Activated T-helper 1 cell treated with anti-CD3 and anti-CD28 coated beads, Interleukin-12 subunit alpha, Interleukin-12 subunit beta, Interleukin-2, Interleukin-4 antibody, amounts not matched to agents 30 ng/mL and 10 ng/mL and 1 ng/mL, durations not matched to agents 14 hours and 24 hours and 36 hours (primary cell): ENCODE data around the gene CFI. TPM values are rescaled to one million over a fixed set of nuclear protein-coding genes. Genes with fewer than 3 reads are reported as not detected.

Source experiments
- DNase-seq: peaks from one replicate; pipeline ENCODE4 v3.0.0; 2021; ENCODE audit warnings: low spot score
- H3K27ac Mint-ChIP-seq: one replicate; pipeline ENCODE4 v1.8.0; 2021; ENCODE audit warnings: mild to moderate bottlenecking, mixed read lengths
- H3K27me3 Mint-ChIP-seq: one replicate; pipeline ENCODE4 v1.8.0; 2022; ENCODE audit warnings: mild to moderate bottlenecking, moderate library complexity, mixed read lengths; ENCODE audit not compliant: insufficient read depth
- H3K36me3 Mint-ChIP-seq: one replicate; pipeline ENCODE4 v1.8.0; 2021; ENCODE audit warnings: low read depth, mixed read lengths
- H3K4me1 Mint-ChIP-seq: one replicate; pipeline ENCODE4 v1.8.0; 2021; ENCODE audit warnings: low read depth, mixed read lengths
- H3K4me3 Mint-ChIP-seq: one replicate; pipeline ENCODE4 v1.8.0; 2021; ENCODE audit warnings: mild to moderate bottlenecking, moderate library complexity, mixed read lengths
- H3K9me3 Mint-ChIP-seq: one replicate; pipeline ENCODE4 v1.8.0; 2021; ENCODE audit warnings: mixed read lengths
- intact Hi-C: fragments of 100-400 bp; cut with micrococcal nuclease; formaldehyde crosslinking; loops from one replicate; pipeline ENCODE4 v1.15.1; 2024
- total RNA-seq: library from RNA; stranded (reverse); gene quantifications from 2 replicates; pipeline ENCODE4 v1.2.3, GENCODE V29; 2022

Gene CFI
- total RNA-seq, 1 donor from 2014 or later = 0.10 TPM

DNA sequence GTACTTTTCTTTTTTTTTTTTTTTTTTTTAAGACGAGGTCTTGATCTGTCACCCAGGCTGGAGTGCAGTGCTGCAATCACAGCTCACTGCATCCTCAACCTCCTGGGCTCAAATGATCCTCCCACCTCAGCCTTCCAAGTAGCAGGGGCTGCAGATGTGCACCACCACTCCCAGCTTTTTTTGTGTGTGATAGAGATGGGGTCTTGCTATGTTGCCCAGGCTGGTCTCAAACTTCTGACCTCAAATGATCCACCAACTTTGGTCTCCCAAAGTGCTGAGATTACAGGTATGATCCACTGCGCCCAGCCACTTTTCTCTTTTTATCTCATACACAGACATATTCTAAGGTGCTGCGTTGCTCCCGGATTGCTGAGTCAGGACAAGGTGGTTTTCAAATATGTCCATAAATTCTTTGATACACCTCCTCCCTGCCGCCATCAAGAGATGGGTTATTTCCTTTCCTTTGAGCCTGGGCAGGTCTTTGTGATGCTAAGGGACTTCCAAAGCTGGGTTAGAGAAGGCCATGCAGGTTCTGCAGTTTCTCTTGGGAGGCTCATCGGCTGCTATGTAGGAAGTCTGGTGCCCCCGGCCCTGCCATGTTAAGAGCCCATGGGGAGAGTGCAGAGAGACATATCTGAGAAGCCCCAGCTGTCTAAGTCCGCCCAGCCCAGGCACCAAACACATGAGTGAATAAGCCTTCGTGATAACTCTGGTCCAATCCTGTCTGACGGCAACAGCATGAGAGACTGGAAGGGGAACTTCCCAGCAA is 63.5 kb downstream of the CFI start:
- DNase-seq = no peak

DNA sequence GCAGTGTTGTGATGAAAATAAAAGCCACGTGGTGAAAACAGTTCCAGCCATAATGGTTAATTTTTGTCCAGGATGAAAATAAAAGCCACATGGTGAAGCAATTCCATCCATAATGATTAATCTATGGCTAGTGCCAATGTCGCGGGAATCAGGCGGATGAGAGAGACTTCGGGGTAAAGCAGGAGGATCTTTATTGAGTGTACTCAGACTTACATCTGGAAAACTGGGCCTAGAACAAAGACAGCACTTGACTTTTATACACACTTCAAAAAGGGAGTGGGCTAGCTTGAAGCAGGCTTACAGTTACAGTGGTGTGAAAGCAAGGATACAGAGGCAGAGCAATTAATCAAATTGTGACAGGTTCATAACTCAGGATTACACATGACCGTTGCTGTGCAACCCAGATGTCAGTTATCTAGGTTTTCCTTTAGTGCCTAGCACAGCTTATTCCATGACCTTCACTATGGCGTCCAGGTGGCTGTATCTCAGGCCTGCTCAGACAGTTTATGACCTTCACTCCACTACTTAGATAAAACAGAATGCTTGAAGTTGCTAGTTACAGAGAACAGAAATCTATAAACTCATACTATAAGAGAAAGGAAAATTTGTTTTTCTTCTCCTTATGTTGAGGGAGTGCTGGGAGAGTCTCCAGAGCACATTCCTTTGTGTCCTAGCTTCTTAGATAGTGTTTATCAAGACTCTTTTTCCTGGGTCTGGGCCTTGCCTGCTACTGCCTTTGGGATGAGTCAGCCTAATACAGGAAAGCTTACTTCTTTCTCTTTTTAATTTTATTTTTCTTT is 66.0 kb downstream of the CFI start:
- Mint-ChIP-seq H3K36me3 (no peaks in the 10 kb centered on the region), H3K4me1 (no peaks in the 10 kb centered on the region), H3K27ac (no peak overlapping the region), H3K9me3 (no peaks in the 10 kb centered on the region), H3K4me3 (no peak overlapping the region), H3K27me3 (peaks cover 8% of the 10 kb centered on the region)
- no peak for DNase-seq
- intact Hi-C loops = no loop called here

More for the DNA sequence above, 63.5 kb downstream of the CFI start:
- no peaks in the 10 kb centered on the region for H3K9me3 Mint-ChIP-seq
- peaks cover 11% of the 10 kb centered on the region for H3K27me3 Mint-ChIP-seq
- intact Hi-C loops = no loop called here
- H3K4me1 Mint-ChIP-seq = no peaks in the 10 kb centered on the region
- no peaks in the 10 kb centered on the region for H3K36me3 Mint-ChIP-seq
- H3K27ac Mint-ChIP-seq = no peak overlapping the region
- no peak overlapping the region for H3K4me3 Mint-ChIP-seq

DNA sequence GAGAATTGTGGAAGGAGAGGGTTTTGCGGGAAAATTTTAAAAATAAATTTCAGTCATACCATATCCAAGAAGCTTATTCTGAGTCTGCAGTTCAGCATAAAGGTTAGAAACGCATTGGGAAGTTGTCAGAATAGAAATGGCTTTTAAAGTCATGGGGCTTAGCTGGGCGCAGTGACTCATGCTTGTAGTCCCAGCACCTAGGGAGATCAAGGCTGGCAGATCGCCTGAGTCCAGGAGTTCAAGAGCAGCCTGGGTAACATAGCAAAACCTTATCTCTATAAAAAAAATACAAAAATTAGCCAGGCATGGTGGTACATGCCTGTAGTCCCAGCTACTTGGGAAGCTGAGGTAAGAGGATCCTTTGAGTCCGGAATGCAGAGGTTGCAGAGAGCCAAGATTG is 68.1 kb downstream of the CFI start:
- H3K4me1 Mint-ChIP-seq = peaks cover 12% of the 10 kb centered on the region
- no peak overlapping the region for H3K4me3 Mint-ChIP-seq
- no peaks in the 10 kb centered on the region for H3K9me3 Mint-ChIP-seq
- intact Hi-C loops = no loop called here
- no peak for DNase-seq
- no peak overlapping the region for H3K27ac Mint-ChIP-seq
- peaks cover 2% of the 10 kb centered on the region for H3K27me3 Mint-ChIP-seq
- no peaks in the 10 kb centered on the region for H3K36me3 Mint-ChIP-seq

DNA sequence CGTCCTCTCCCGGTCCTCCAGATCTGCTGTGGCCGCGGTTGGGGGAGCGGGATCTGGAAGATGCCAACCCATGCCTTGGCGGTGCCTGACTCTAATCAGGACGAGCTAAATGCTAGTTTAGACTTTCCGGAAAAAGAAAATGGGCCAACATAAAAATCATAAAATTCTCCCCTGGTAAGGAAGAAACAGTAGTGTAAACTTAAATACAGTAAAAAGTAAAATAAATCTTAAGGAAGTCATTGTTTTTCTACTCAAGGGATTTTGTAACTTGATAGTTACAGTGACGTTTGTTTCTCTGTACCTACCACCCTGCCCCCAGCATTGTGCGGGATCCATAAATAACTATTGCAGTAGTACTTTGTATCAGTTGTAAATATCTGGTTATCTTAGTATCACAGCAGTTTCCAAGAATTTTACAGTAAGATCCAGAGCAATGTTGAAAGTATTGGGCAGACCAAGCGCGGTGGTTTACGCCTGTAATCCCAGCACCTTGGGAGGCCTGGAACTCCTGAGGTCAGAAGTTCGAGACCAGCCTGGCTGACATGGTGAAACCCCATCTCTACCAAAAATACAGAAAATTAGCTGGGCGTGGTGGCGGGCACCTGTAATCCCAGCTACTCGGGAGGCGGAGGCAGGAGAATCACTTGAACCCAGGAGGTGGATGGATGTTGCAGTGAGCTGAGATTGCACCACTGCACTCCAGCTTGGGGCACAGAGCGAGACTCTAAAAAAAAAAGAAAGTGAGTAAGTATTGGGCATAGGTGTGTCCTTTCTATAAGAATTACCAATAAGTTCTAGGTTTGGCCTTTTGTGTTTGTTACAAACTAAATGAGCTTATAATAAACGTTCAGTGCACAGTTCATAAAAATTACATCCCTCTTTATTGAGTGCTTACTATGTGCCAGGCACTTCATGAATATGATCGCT is 70.9 kb downstream of the CFI start:
- peaks cover 2% of the 10 kb centered on the region for H3K27me3 Mint-ChIP-seq
- H3K27ac Mint-ChIP-seq = peak overlapping the region; percentile 62

DNA sequence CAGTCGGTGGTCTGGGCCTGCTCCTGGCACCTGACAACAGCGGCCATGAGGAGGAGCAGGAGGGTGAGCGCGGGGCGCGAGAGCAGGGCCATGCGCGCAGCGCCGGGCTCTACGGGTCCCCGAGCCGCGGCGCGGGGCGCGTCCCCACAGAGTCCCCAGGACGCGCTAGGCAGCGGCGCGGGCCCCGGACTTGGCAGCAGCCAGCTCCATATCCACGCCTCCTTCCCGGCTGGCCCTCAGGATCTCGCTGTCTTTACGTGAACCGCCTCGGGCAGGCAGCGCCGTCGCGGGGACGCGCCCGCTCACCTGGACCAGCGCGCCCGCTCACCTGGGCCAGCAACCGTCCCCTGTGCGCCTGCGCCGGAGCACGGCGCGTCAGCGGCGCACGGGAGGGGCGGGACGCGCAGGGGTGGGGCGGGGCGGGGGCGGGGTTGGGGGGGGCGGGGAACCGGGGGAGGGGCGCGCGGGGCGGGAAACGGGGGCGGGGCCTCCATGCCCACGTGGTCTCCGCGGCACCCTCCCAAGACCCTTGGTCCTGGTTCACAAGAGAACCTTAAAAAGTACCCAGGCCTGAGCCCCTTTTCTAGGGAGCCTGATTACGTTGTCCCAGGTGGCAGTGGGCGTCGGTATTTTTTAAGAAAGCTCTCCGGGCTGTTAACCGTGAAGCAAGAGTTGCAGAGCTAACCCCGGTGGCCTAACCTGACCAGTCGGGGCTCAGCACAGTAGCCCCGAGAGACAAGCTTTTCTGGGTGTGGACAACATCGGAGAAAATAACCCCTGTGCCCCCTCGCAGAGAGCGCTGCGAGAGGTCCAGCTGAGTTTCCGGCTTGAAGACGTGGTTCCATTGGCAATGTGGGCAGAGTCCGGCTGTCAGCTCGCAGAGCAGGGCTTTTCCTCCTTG is 71.8 kb downstream of the CFI start, which contains the start of gene PLA2G12A:
Gene PLA2G12A (minus strand): TSS at position 353 of the 901 bp plus-strand sequence. CDS start 261 bp downstream, at position 92.
- Mint-ChIP-seq H3K27ac (peak within 1 kb of the TSS; percentile 62), H3K27me3 (peaks cover 2% of the 10 kb centered on the region), H3K4me3 (peak within 1 kb of the TSS; percentile 84), H3K9me3 (no peaks in the 10 kb centered on the region), H3K36me3 (peaks cover 8% of the 10 kb centered on the region), H3K4me1 (peaks cover 19% of the 10 kb centered on the region)
- DNase-seq = peak; percentile 68
- intact Hi-C loops = loop anchor here (1.0 kb wide), 5 partner anchors 24 to 297 kb away; partner anchors contain the start of genes CASP6, GAR1, MCUB and SEC24B

More for the DNA sequence above, 70.9 kb downstream of the CFI start:
- intact Hi-C loops = loop anchor here (1.0 kb wide), 2 partner anchors 23 to 84 kb away; partner anchors contain the start of gene GAR1
- no peak for DNase-seq
- H3K4me3 Mint-ChIP-seq = peak overlapping the region; percentile 81
- H3K4me1 Mint-ChIP-seq = peaks cover 19% of the 10 kb centered on the region
- peaks cover 8% of the 10 kb centered on the region for H3K36me3 Mint-ChIP-seq
- no peaks in the 10 kb centered on the region for H3K9me3 Mint-ChIP-seq

DNA sequence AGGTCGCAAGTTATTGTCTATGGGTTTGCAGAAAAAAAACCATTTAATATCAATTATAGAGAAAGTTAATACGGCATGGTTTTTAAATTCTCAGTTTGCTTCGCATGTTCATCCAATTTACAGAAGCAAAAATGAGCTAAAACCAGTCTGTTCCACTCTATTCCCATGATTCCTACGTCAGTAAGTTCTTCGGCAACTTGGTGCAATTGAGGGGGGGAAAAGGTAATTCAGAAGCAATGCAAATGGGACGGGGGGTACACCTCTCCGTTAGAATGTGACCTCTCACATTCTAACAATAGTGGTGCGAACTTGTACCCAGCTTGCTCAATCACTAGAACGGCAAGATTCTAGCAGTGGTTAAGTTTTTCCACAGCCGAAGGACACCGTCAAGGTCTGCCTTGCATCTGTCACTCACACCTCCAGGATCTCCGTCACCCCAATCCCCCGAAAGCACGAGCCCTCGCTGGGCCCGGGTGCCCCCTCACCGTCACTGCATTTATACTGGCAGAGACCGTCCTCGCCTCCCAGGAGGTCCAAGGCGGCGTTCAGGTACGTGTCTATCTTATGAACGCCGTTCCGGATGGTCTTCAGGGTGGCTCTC is 72.6 kb downstream of the CFI start:
- peak overlapping the region; percentile 10 for H3K27ac Mint-ChIP-seq
- H3K9me3 Mint-ChIP-seq = no peaks in the 10 kb centered on the region
- H3K4me1 Mint-ChIP-seq = peaks cover 19% of the 10 kb centered on the region
- peak overlapping the region; percentile 84 for H3K4me3 Mint-ChIP-seq
- DNase-seq = no peak
- intact Hi-C loops = loop anchor here (1.0 kb wide), 3 partner anchors 26 to 296 kb away; partner anchors contain the start of genes CASP6, MCUB and SEC24B
- H3K36me3 Mint-ChIP-seq = peaks cover 11% of the 10 kb centered on the region
- peaks cover under 1% of the 10 kb centered on the region for H3K27me3 Mint-ChIP-seq

DNA sequence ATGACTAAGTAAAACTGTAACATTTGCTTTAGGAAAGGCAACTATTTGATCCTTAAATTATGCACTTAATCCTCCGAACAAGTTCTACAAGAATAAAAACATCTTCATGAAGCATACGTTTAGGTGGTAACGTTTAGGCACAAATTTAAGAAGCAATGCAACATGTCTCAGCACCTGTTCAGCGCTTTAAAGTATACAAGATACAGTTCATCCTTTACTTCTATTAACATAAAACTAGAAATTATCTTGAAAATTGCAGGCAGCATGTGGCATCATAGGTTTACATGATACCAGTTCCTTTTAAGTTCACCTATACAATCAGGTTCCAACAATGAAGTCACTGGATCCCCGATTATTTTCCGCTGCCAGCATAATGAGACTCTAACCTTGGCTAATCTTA is 73.4 kb downstream of the CFI start:
- intact Hi-C loops = no loop called here
- Mint-ChIP-seq H3K27ac (no peak overlapping the region), H3K36me3 (peaks cover 12% of the 10 kb centered on the region), H3K4me1 (peaks cover 19% of the 10 kb centered on the region), H3K9me3 (no peaks in the 10 kb centered on the region), H3K4me3 (peak overlapping the region; percentile 84), H3K27me3 (no peaks in the 10 kb centered on the region)
- no peak for DNase-seq

DNA sequence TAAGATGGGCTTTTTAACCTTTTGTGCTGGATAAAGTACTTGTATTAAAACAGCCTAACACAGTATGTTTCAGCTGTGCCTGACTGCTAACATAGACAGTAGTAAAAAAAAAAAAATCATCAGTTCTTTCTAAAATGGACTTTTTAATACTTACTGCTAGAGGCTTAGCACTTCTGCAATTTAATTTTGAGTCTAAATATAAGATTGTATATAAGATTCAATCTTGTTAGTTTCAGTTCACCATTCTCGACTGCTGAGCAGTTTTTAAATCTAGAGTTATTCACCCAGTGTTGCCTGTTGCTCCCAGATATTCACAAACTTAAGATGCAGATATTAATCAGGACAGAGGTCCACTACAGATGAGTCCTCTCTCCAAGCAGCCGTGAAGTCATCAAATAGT is 78.7 kb downstream of the CFI start:
- Mint-ChIP-seq H3K27me3 (no peaks in the 10 kb centered on the region), H3K9me3 (no peaks in the 10 kb centered on the region), H3K4me1 (peaks cover 5% of the 10 kb centered on the region), H3K4me3 (no peak overlapping the region), H3K27ac (no peak overlapping the region), H3K36me3 (peaks cover 19% of the 10 kb centered on the region)
- DNase-seq = no peak
- intact Hi-C loops = no loop called here

DNA sequence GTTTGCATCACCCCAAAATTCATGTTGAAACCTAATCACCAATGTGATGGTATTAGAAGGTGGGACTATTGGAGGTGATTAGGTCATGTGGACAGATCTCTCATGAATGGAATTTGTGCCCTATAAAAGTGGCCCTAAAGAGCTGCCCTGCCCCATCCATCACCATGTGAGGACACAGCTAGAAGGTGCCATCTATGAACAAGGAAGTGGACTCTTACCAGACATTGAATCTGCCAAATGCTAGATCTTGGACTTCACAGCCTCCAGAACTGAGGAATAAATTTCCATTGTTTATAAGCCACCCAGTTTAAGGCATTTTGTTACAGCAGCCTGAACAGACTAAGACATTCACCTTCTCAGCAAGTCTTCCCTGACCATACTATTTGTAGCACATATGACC is 79.4 kb downstream of the CFI start:
- H3K4me3 Mint-ChIP-seq = no peak overlapping the region
- H3K27ac Mint-ChIP-seq = no peak overlapping the region
- H3K4me1 Mint-ChIP-seq = no peaks in the 10 kb centered on the region
- no peaks in the 10 kb centered on the region for H3K9me3 Mint-ChIP-seq
- H3K36me3 Mint-ChIP-seq = peaks cover 15% of the 10 kb centered on the region
- intact Hi-C loops = no loop called here
- no peak for DNase-seq
- H3K27me3 Mint-ChIP-seq = no peaks in the 10 kb centered on the region

DNA sequence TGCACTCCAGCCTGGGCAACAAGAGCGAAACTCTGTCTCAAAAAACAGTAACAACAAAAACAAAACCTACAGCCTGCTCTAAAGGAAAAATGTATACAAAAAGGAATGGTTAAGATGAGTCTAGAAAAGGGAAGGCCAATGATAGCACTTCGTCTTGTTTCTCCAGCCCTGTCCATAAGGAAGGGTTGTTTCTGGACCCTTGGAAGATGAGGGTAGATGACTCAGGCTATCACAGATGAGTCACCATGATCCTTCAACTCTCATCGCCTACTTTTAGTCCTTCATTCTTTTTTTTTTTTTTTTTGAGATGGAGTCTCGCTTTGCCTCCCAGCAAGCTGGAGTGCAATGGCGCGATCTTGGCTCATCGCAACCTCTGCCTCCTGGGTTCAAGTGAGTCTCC is 80.8 kb downstream of the CFI start:
- Mint-ChIP-seq H3K4me3 (no peak overlapping the region), H3K27ac (no peak overlapping the region), H3K4me1 (no peaks in the 10 kb centered on the region), H3K9me3 (no peaks in the 10 kb centered on the region), H3K36me3 (peaks cover 19% of the 10 kb centered on the region), H3K27me3 (no peaks in the 10 kb centered on the region)
- intact Hi-C loops = no loop called here
- no peak for DNase-seq

DNA sequence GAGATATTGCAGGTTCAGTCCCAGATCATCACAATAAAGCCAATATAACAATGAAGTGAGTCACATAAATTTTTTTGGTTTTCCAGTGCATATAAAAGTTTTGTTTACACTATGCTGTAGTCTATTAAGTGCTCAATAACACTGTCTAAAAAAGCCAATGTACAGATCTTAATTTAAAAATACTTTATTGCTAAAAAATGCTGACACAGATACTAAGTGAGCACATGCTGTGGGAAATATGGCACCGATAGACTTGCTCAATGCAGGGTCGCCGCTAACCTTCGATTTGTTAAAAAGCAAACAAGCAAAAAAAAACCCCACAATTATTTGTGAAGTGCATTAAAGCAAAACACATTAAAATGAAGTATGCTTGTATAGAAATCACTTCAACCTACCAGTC is 82.2 kb downstream of the CFI start:
- Mint-ChIP-seq H3K36me3 (peaks cover 17% of the 10 kb centered on the region), H3K9me3 (no peaks in the 10 kb centered on the region), H3K4me3 (no peak overlapping the region), H3K4me1 (no peaks in the 10 kb centered on the region), H3K27me3 (no peaks in the 10 kb centered on the region), H3K27ac (no peak overlapping the region)
- intact Hi-C loops = no loop called here
- DNase-seq = no peak
